T-cell (primary cell): ENCODE results near the gene GALNT6. TPM values are rescaled to one million over a fixed set of nuclear protein-coding genes. Genes with fewer than 3 reads are reported as not detected.

Experiments
- ATAC-seq, 4 experiments: fragments of 200-7000 bp in 3 of 4; fragments of 150-1000 bp in 1 of 4; cut with Tn5 transposase; replicated peaks in 1 of 4; 1 replicate in 3 of 4; 2 replicates in 1 of 4; pipeline ENCODE4 v1.10.0; 2021; ENCODE audit warnings: moderate library complexity in 3 of 4, mild to moderate bottlenecking in 2 of 4, moderate number of reproducible peaks in 1 of 4
- CTCF ChIA-PET, 2 donors: fragments of 300-600 bp; sonication (Branson Sonifier 250); formaldehyde crosslinking; loops; one replicate each; lab custom pipeline; 2022; ENCODE audit warnings: antibody characterized with exemption in 2 of 2; lab: Charles Lee
- POLR2A ChIA-PET, 2 donors: fragments of 300-600 bp; sonication (Branson Sonifier 250); formaldehyde crosslinking; loops; one replicate each; lab custom pipeline; 2022; ENCODE audit warnings: antibody characterized with exemption in 2 of 2; lab: Charles Lee
- DNase-seq, 35 experiments: peaks; one replicate each; pipeline versions ENCODE4 v3.0.0 to v3.0.0-alpha.2; 2013 to 2023
- H3K27ac ChIP-seq: one replicate; pipeline ENCODE4 v1.5.1; 2013; ENCODE audit warnings: low read length
- H3K27me3 ChIP-seq, 2 experiments: replicated peaks in 1 of 2; 1 replicate in 1 of 2; 2 replicates in 1 of 2; pipeline versions ENCODE4 v1.6.1 to v1.7.0; 2013; ENCODE audit warnings: low read length in 1 of 2, mixed read lengths in 1 of 2; ENCODE audit not compliant: control insufficient read depth in 2 of 2, insufficient read depth in 2 of 2; ENCODE audit errors: extremely low read depth in 1 of 2
- H3K36me3 ChIP-seq, 2 donors: 1 replicate in 1 of 2; 2 replicates in 1 of 2; pipeline versions ENCODE4 v1.6.1 to v1.7.0; 2013; ENCODE audit warnings: low read length in 1 of 2; ENCODE audit not compliant: control insufficient read depth in 2 of 2, insufficient read depth in 1 of 2; ENCODE audit errors: extremely low read depth in 1 of 2
- H3K4me1 ChIP-seq, 2 experiments: 1 replicate in 1 of 2; 2 replicates in 1 of 2; pipeline versions ENCODE4 v1.6.1 to v1.7.0; 2013; ENCODE audit warnings: low read length in 2 of 2, mixed read lengths in 1 of 2; ENCODE audit not compliant: insufficient read depth in 2 of 2, control insufficient read depth in 1 of 2; ENCODE audit errors: extremely low read depth in 1 of 2
- H3K4me3 ChIP-seq, 2 donors: 1 replicate in 1 of 2; 2 replicates in 1 of 2; pipeline versions ENCODE4 v1.5.1 to v1.7.0; 2013; ENCODE audit warnings: mild to moderate bottlenecking in 2 of 2, low read length in 1 of 2, moderate library complexity in 1 of 2; ENCODE audit not compliant: control insufficient read depth in 1 of 2; ENCODE audit errors: extremely low read depth in 1 of 2
- H3K9me3 ChIP-seq: 2 replicates; pipeline ENCODE4 v1.7.0; 2013
- H3K27ac Mint-ChIP-seq, 2 donors: one replicate each; pipeline ENCODE4 v1.8.0; 2020 to 2021; ENCODE audit warnings: mild to moderate bottlenecking in 2 of 2, mixed read lengths in 2 of 2
- H3K27me3 Mint-ChIP-seq, 2 donors: one replicate each; pipeline ENCODE4 v1.8.0; 2021 to 2022; ENCODE audit warnings: mixed read lengths in 2 of 2
- H3K36me3 Mint-ChIP-seq: one replicate; pipeline ENCODE4 v1.8.0; 2021; ENCODE audit warnings: mixed read lengths
- H3K4me1 Mint-ChIP-seq, 3 donors: one replicate each; pipeline ENCODE4 v1.8.0; 2020 to 2022; ENCODE audit warnings: mixed read lengths in 3 of 3, mild to moderate bottlenecking in 1 of 3
- H3K4me3 Mint-ChIP-seq, 3 donors: one replicate each; pipeline ENCODE4 v1.8.0; 2020 to 2022; ENCODE audit warnings: mild to moderate bottlenecking in 3 of 3, mixed read lengths in 3 of 3, moderate library complexity in 3 of 3
- H3K9me3 Mint-ChIP-seq, 3 donors: one replicate each; pipeline ENCODE4 v1.8.0; 2020 to 2022; ENCODE audit warnings: mixed read lengths in 3 of 3
- WGBS: methylation state at CpG from one replicate; pipeline ENCODE4 v1.1.5; 2013; ENCODE audit warnings: missing lambda C conversion rate; ENCODE audit not compliant: insufficient coverage; 5-methylcytosine and 5-hydroxymethylcytosine counted together
- total RNA-seq, 35 experiments: library from RNA in 6 of 35; stranded (reverse) in 6 of 35; fragments of 120-200 nt in 1 of 35; gene quantifications; one replicate each; pipeline versions ENCODE4 v1.2.1 to v1.2.4 and lab custom pipeline; 2013 to 2026

GALNT6 gene
- total RNA-seq, 5 donors from 2014 or later (not counting 1 experiment from before 2014, with no cell fraction given) = 5.3 to 19.6 (median 7.9) TPM

DNA sequence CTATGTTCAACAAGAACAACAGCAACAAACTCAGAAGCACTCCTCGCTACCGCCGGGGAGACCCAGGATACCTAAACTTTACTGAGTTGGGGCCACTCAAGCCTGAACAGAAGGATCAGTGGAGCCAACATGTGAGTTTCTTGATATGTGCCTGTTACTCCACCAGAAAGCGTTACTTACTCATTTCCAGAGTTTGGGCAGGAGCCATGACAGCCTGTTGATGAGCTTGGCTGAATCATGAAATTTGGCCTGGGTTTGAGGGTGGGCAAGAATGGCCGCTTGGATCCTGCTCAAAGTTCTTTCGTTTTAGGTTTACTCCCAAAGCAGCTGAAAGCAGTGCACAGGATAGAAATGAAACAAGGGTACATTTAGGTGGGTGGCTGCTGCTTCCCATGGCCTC is 12.0 kb upstream of the GALNT6 start:
- Histone ChIP-seq H3K36me3 (no peaks in the 10 kb centered on the region), H3K9me3 (no peaks in the 10 kb centered on the region), H3K4me1 (peaks cover 2% of the 10 kb centered on the region in 2 experiments), H3K4me3 (no peak overlapping the region), H3K27ac (no peak overlapping the region), H3K27me3 (peaks cover 0 to 5% of the 10 kb centered on the region in 2 experiments)
- WGBS = 94% methylated on average over 3 of the region's 6 CpGs
- no peak for ATAC-seq
- Mint-ChIP-seq H3K27me3 (peaks cover 0 to 3% of the 10 kb centered on the region in 2 donors), H3K27ac (no peak overlapping the region), H3K4me3 (no peak overlapping the region), H3K4me1 (peaks cover 1 to 11% (median 1%) of the 10 kb centered on the region in 3 donors), H3K9me3 (no peaks in the 10 kb centered on the region), H3K36me3 (no peaks in the 10 kb centered on the region)
- ChIA-PET POLR2A (no interaction called here), CTCF (no interaction called here)
- no peak for DNase-seq

DNA sequence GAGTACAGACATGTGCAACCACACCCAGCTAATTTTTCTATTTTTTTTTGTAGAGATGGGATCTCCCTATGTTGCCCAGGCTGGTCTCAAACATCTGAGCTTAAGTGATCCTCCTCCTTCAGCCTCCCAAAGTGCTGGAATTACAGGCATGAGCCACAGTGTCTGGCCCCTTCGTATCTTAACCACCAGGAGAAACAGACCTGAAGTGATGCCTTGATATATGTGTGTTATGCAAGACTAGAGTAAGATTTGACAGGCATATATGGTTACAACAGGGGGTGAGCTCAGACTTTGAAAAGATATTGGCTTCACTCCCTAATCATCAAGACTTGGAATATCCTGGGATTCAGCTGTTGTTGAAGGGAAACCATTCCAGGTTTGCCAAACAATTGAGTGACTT is 10.7 kb upstream of the GALNT6 start:
- POLR2A ChIA-PET = interaction anchor here in 1 of 2 donors (0.7 kb wide), 1 partner anchor 13 kb away, joined by 5 read pairs; no protein-coding TSS in a partner anchor
- Mint-ChIP-seq H3K9me3 (no peaks in the 10 kb centered on the region), H3K4me3 (no peak overlapping the region), H3K27me3 (peaks cover 0 to 3% of the 10 kb centered on the region in 2 donors), H3K4me1 (peaks cover 0 to 14% (median 3%) of the 10 kb centered on the region in 3 donors), H3K27ac (no peak overlapping the region), H3K36me3 (no peaks in the 10 kb centered on the region)
- ATAC-seq = no peak
- Histone ChIP-seq H3K9me3 (no peaks in the 10 kb centered on the region), H3K4me1 (no peaks in the 10 kb centered on the region), H3K36me3 (no peaks in the 10 kb centered on the region), H3K27me3 (peaks cover 0 to 5% of the 10 kb centered on the region in 2 experiments), H3K4me3 (no peak overlapping the region), H3K27ac (no peak overlapping the region)
- DNase-seq = no peak
- CTCF ChIA-PET = interaction anchor here (0.5 kb wide), 2 partner anchors 41 to 634 kb away, joined by 3 read pairs; no protein-coding TSS in a partner anchor
- no CpG with 5 or more reads among the region's 1 CpG for WGBS

- H3K27me3 ChIP-seq = peaks cover 0 to 5% of the 10 kb centered on the region in 2 experiments
- H3K27ac Mint-ChIP-seq = no peak overlapping the region
- CTCF ChIA-PET = interaction anchor here (0.5 kb wide), 2 partner anchors 41 to 634 kb away, joined by 3 read pairs; no protein-coding TSS in a partner anchor
- no peaks in the 10 kb centered on the region for H3K9me3 ChIP-seq
- ATAC-seq (no peak), DNase-seq (no peak)
- no peak overlapping the region for H3K27ac ChIP-seq
- H3K36me3 ChIP-seq = no peaks in the 10 kb centered on the region
- peaks cover 0 to 3% of the 10 kb centered on the region in 2 donors for H3K27me3 Mint-ChIP-seq
- peaks cover 0 to under 1% of the 10 kb centered on the region in 2 experiments for H3K4me1 ChIP-seq
- H3K4me3 ChIP-seq = no peak overlapping the region
- peaks cover 0 to 11% (median 3%) of the 10 kb centered on the region in 3 donors for H3K4me1 Mint-ChIP-seq
- POLR2A ChIA-PET = interaction anchor here in 1 of 2 donors (0.7 kb wide), 1 partner anchor 13 kb away, joined by 5 read pairs; no protein-coding TSS in a partner anchor
- no peak overlapping the region for H3K4me3 Mint-ChIP-seq
- H3K9me3 Mint-ChIP-seq = no peaks in the 10 kb centered on the region
- 97% methylated on average over 12 of the region's 13 CpGs for WGBS
- H3K36me3 Mint-ChIP-seq = no peaks in the 10 kb centered on the region
Measured at GRCh38 chr12:51401486-51401885, 10.3 kb upstream of the GALNT6 start.

- H3K9me3 Mint-ChIP-seq = no peaks in the 10 kb centered on the region
- Histone ChIP-seq H3K4me3 (no peak overlapping the region), H3K4me1 (peaks cover 2% of the 10 kb centered on the region in 2 experiments), H3K27ac (no peak overlapping the region), H3K27me3 (peaks cover 0 to 5% of the 10 kb centered on the region in 2 experiments), H3K9me3 (no peaks in the 10 kb centered on the region), H3K36me3 (no peaks in the 10 kb centered on the region)
- POLR2A ChIA-PET = no interaction called here
- WGBS = 91% methylated on average over 14 of the region's 14 CpGs
- H3K27ac Mint-ChIP-seq = no peak overlapping the region
- ATAC-seq (no peak), DNase-seq (no peak)
- CTCF ChIA-PET = no interaction called here
- no peak overlapping the region for H3K4me3 Mint-ChIP-seq
- no peaks in the 10 kb centered on the region for H3K36me3 Mint-ChIP-seq
- H3K4me1 Mint-ChIP-seq = peaks cover 2 to 10% (median 6%) of the 10 kb centered on the region in 3 donors
- peaks cover 0 to 3% of the 10 kb centered on the region in 2 donors for H3K27me3 Mint-ChIP-seq
Measured at GRCh38 chr12:51401020-51401419, 9.8 kb upstream of the GALNT6 start.

DNA sequence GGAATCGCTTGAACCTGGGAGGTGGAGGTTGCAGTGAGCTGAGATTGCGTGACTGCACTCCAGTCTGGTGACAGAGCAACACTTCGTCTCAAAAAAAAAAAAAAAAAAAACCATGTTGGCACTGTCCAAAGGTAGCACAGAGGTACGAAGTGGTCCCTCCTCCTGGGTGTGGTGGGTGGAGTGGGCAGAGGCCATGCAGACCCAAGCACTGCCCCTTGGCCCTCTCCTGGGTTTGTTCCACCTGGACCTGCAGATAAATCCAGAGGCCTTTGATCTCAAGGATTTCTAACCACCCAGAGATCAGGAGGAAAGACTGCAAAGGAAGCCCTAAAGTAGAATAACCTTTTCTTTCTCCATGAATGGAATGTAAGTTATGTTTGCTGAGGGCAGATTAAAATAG is 8.7 kb upstream of the GALNT6 start:
- Mint-ChIP-seq H3K4me3 (no peak overlapping the region), H3K9me3 (no peaks in the 10 kb centered on the region), H3K36me3 (no peaks in the 10 kb centered on the region), H3K4me1 (peaks cover 14 to 20% (median 17%) of the 10 kb centered on the region in 3 donors), H3K27me3 (peaks cover 0 to 3% of the 10 kb centered on the region in 2 donors), H3K27ac (no peak overlapping the region)
- no peak overlapping the region for H3K27ac ChIP-seq
- no CpG with 5 or more reads among the region's 4 CpGs for WGBS
- H3K4me1 ChIP-seq = peaks cover 13% of the 10 kb centered on the region in 2 experiments
- H3K27me3 ChIP-seq = peaks cover 0 to 5% of the 10 kb centered on the region in 2 experiments
- DNase-seq (no peak), ATAC-seq (no peak)
- no peak overlapping the region for H3K4me3 ChIP-seq
- ChIA-PET CTCF (interaction anchor here in 1 of 2 donors (0.7 to 0.9 kb wide), 2 partner anchors 22 to 120 kb away, joined by 3 to 4 read pairs; no protein-coding TSS in a partner anchor), POLR2A (no interaction called here)
- no peaks in the 10 kb centered on the region for H3K36me3 ChIP-seq
- no peaks in the 10 kb centered on the region for H3K9me3 ChIP-seq

DNA sequence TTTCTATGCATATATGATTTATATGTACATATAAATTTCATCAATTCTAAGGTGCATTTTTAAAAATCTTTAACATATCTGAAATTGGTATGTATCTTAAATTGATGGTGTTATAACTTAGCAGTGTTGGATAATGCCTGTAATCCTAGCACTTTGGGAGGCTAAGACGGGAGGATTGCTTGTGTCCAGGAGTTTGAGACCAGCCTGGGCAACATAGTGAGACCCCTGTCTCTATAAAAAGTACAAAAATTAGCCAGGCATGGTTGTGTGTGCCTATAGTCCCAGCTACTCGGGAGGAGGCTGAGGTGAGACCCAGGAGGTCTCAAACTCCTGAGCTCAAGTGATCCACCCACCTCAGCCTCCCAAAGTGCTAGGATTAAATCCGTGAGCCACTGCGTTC is 6.5 kb upstream of the GALNT6 start:
- POLR2A ChIA-PET = no interaction called here
- H3K4me1 ChIP-seq = peaks cover 28 to 35% of the 10 kb centered on the region in 2 experiments
- H3K27me3 ChIP-seq = peaks cover 0 to 5% of the 10 kb centered on the region in 2 experiments
- no peaks in the 10 kb centered on the region for H3K9me3 Mint-ChIP-seq
- H3K27ac Mint-ChIP-seq = no peak overlapping the region
- no peaks in the 10 kb centered on the region for H3K9me3 ChIP-seq
- DNase-seq (no peak), ATAC-seq (no peak)
- H3K27me3 Mint-ChIP-seq = peaks cover 0 to 3% of the 10 kb centered on the region in 2 donors
- H3K4me3 ChIP-seq = no peak overlapping the region
- H3K36me3 Mint-ChIP-seq = no peaks in the 10 kb centered on the region
- H3K4me3 Mint-ChIP-seq = no peak overlapping the region
- H3K27ac ChIP-seq = no peak overlapping the region
- H3K4me1 Mint-ChIP-seq = peaks cover 36 to 42% (median 39%) of the 10 kb centered on the region in 3 donors
- no peaks in the 10 kb centered on the region for H3K36me3 ChIP-seq
- CTCF ChIA-PET = interaction anchor here in 1 of 2 donors (0.5 kb wide), 1 partner anchor 1815 kb away, joined by 3 read pairs; no protein-coding TSS in a partner anchor
- 90% methylated on average over 4 of the region's 4 CpGs for WGBS
